OCI-LY3 (cell line): ENCODE data around the gene BICC1.
A peak's percentile ranks its signal among the peaks of the same experiment; 100 is the strongest.

Source experiments
- H2AFZ ChIP-seq: fragments of 200-600, 300-600 bp; shearing (Covaris generic); 2 replicates; pipeline ENCODE4 v1.6.0; 2014; ENCODE audit warnings: antibody characterized with exemption, low read depth, low read length
- H3K27ac ChIP-seq: fragments of 200-600, 300-600 bp; sonication (generic); 2 replicates; pipeline ENCODE4 v1.5.1; 2014; ENCODE audit warnings: mild to moderate bottlenecking, low read length, moderate library complexity, mixed read lengths
- H3K27me3 ChIP-seq: fragments of 200-600, 300-600 bp; sonication (generic); 2 replicates; pipeline ENCODE4 v1.6.1; 2014; ENCODE audit warnings: low read depth, low read length, mixed read lengths
- H3K36me3 ChIP-seq: fragments of 200-600, 300-600 bp; sonication (generic); replicated peaks from 2 replicates; pipeline ENCODE3; 2014; ENCODE audit warnings: low read depth, low read length, mixed read lengths
- H3K4me1 ChIP-seq: fragments of 300-600, 200-600 bp; sonication (generic); 2 replicates; pipeline ENCODE4 v1.6.1; 2014; ENCODE audit warnings: low read length, mixed read lengths
- H3K4me2 ChIP-seq: fragments of 200-600, 300-600 bp; sonication (generic); 2 replicates; pipeline ENCODE4 v1.6.1; 2014; ENCODE audit warnings: low read length, mixed read lengths
- H3K4me3 ChIP-seq: fragments of 300-600, 200-600 bp; sonication (generic); 2 replicates; pipeline ENCODE4 v1.5.1; 2014; ENCODE audit warnings: antibody characterized with exemption, mild to moderate bottlenecking, low read length, moderate library complexity
- H3K79me2 ChIP-seq: fragments of 300-600, 200-600 bp; shearing (Covaris generic); 2 replicates; pipeline ENCODE4 v1.6.1; 2014; ENCODE audit warnings: mild to moderate bottlenecking, low read length, mixed read lengths
- H3K9ac ChIP-seq: fragments of 300-600, 200-600 bp; shearing (Covaris generic); 2 replicates; pipeline ENCODE4 v1.6.0; 2014; ENCODE audit warnings: mild to moderate bottlenecking, low read length, moderate library complexity
- H3K9me3 ChIP-seq: fragments of 200-600, 300-600 bp; shearing (Covaris generic); 2 replicates; pipeline ENCODE4 v1.6.1; 2014; ENCODE audit warnings: low read length, mixed read lengths; ENCODE audit not compliant: insufficient read depth
- H4K20me1 ChIP-seq: fragments of 200-600, 300-600 bp; sonication (generic); 2 replicates; pipeline ENCODE4 v1.6.1; 2016; ENCODE audit warnings: low read length, mixed read lengths; ENCODE audit not compliant: insufficient read depth
- CTCF ChIP-seq: fragments of 200-600, 300-600 bp; sonication (generic); IDR thresholded peaks from 2 replicates; pipeline ENCODE4 v1.5.1; 2014; ENCODE audit warnings: antibody characterized with exemption, low read length, low read depth
- EZH2phosphoT487 ChIP-seq: fragments of 200-600 bp; shearing (Covaris generic); IDR thresholded peaks from 2 replicates; pipeline ENCODE4 v1.6.1; 2018; ENCODE audit warnings: antibody characterized with exemption, mixed run types, low read depth

Gene BICC1

DNA sequence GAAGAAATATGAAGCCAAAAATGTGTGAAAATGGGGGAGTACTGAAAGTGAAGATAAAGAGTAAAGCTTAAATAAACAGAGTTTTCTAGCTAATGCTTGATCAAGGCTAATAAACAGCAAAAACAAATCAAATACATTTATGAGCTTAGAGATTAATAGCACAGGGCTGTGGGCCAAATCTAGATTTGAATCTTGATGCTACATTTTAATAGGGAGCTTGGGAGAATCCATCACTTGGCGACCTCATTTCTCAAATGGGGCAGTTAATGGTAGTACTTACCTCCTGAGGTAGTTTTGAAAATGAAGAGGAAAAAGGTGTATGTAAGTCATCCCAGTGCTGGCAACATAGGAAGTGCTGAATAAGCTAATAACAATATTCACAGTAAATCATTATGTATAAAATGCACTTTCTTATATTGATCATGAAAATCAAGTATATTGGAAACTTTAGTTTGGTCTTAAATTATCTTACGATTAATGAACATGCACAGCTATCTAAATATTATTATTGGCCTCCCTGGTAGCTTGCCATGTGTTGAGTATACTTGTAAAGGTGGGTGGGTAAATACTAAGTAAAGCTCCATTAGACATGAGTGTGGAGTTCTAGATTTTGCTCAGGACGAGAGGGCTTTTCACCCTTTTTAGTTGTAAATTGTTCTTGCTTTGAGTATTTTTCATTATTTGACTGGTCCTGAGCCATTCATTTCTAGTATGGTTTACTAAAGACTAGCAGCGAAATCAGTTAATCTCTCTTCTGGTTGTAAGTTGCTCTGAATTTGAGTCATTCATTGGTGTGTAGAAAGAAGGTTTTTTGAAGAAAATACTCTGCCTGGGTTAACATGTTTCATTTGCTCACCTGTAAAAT lies 5.1 kb downstream of the BICC1 start:
- TF ChIP-seq EZH2phosphoT487 (no peak), CTCF (no peak)
- H3K9ac ChIP-seq = no peak overlapping the region
- H3K4me3 ChIP-seq = no peak overlapping the region
- H2AFZ ChIP-seq = no peak overlapping the region
- H3K9me3 ChIP-seq = no peaks in the 10 kb centered on the region
- H4K20me1 ChIP-seq = no peaks in the 10 kb centered on the region
- H3K4me1 ChIP-seq = no peaks in the 10 kb centered on the region; the same call in 1 of the 2 replicates
- H3K27me3 ChIP-seq = no peaks in the 10 kb centered on the region
- H3K27ac ChIP-seq = no peak overlapping the region
- H3K36me3 ChIP-seq = no peaks in the 10 kb centered on the region
- no peaks in the 10 kb centered on the region for H3K79me2 ChIP-seq
- no peak overlapping the region for H3K4me2 ChIP-seq

DNA sequence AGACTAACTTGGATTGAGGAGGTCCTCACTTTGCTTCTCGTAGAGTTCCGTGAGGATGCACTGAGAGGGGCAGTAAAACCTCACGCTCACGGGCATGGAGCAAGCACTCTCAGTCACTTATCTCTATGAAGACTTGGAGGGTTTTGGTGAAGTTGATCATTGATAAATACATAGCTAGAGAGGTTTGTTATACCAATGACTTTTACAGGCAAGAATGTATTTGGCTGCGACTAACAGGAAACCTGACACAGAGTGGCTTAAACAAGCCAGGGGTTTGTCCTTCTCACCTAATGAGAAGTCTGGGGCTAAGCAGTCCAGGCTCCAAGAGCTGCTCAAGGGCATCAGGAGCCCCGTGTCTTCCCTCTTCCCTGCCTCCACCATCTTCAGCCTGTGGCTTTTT lies 6.1 kb downstream of the BICC1 start:
- Histone ChIP-seq H3K27me3 (no peaks in the 10 kb centered on the region), H3K79me2 (no peaks in the 10 kb centered on the region), H3K27ac (no peak overlapping the region), H2AFZ (no peak overlapping the region), H3K4me2 (no peak overlapping the region), H4K20me1 (no peaks in the 10 kb centered on the region), H3K36me3 (no peaks in the 10 kb centered on the region), H3K9ac (no peak overlapping the region), H3K4me1 (no peaks in the 10 kb centered on the region; the same call in 1 of the 2 replicates), H3K4me3 (no peak overlapping the region), H3K9me3 (no peaks in the 10 kb centered on the region)
- TF ChIP-seq CTCF = no peak
- no peak for TF ChIP-seq EZH2phosphoT487

DNA sequence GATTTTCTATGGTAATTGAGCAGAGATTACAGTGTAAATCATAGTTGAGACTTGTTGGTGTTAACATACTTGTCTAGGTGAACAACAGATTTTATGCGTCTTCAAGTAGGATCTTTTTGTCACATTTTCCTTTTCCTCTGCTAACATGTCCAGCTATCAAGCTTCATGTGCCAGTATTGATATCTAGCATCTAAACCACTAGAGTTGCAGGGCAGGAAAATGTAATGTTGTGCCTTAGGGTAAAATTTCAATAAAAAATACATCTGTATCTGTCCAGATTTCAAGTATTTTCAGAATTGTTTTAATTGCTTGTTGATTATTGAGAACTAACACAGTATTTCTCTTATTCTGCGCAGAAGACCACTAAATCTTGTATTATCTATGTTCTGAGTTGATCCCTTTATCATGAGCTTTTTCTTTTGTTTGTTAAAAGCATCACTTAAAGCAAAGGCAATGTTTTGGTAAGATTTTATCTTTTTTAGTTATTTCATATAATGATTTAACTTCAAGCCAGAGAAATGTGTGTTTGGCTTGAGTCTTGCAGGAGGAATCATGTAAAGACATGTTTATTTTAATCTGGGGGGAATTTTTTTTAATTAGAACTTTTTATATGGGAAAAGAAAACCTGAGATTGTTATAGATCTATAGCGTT lies 16.5 kb downstream of the BICC1 start:
- no peak overlapping the region for H3K4me2 ChIP-seq
- no peaks in the 10 kb centered on the region for H3K79me2 ChIP-seq
- no peaks in the 10 kb centered on the region for H3K36me3 ChIP-seq
- TF ChIP-seq CTCF = no peak
- TF ChIP-seq EZH2phosphoT487 = no peak
- H3K27me3 ChIP-seq = no peaks in the 10 kb centered on the region
- H4K20me1 ChIP-seq = no peaks in the 10 kb centered on the region
- H3K4me3 ChIP-seq = no peak overlapping the region
- no peaks in the 10 kb centered on the region for H3K9me3 ChIP-seq
- H3K4me1 ChIP-seq = no peaks in the 10 kb centered on the region
- no peak overlapping the region for H3K27ac ChIP-seq
- H3K9ac ChIP-seq = no peak overlapping the region
- H2AFZ ChIP-seq = no peak overlapping the region

DNA sequence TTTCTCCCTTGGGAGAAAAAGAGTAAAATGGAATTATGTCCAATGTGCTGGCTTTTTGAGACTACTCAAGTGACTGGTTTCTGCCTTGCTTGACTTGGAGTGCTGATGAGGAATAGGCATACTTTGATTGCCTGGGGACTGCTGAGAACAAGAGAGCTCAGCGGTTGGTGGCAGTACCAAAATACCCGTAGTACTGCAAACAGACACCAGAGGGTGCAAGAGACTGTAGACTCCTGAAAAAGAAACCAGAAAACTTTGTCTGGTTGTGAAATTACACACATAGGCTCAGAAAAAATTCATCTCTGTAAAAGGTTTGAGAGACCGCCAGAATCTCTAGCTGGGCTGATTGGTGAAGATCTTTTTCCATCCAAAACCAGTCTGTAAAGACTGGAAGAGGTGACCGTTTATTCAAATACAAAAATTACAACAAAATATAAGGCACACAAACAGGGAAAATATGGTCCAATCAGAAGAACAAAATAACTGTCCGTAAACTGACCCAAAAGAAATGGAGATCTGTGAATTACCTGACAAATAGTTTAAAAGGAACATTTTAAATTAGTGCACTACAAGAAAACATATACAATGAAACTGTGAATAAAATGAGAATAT lies 18.5 kb downstream of the BICC1 start:
- Histone ChIP-seq H2AFZ (no peak overlapping the region; the same call in 1 of the 2 replicates), H3K9me3 (no peaks in the 10 kb centered on the region), H4K20me1 (no peaks in the 10 kb centered on the region), H3K4me2 (peak overlapping the region; percentile 46), H3K27ac (no peak overlapping the region), H3K4me3 (no peak overlapping the region), H3K36me3 (no peaks in the 10 kb centered on the region), H3K4me1 (no peaks in the 10 kb centered on the region), H3K27me3 (no peaks in the 10 kb centered on the region), H3K79me2 (no peaks in the 10 kb centered on the region), H3K9ac (no peak overlapping the region)
- TF ChIP-seq EZH2phosphoT487 = no peak
- peak; percentile 65 for TF ChIP-seq CTCF
